ENCODE data around the gene INPP5F.

DNA sequence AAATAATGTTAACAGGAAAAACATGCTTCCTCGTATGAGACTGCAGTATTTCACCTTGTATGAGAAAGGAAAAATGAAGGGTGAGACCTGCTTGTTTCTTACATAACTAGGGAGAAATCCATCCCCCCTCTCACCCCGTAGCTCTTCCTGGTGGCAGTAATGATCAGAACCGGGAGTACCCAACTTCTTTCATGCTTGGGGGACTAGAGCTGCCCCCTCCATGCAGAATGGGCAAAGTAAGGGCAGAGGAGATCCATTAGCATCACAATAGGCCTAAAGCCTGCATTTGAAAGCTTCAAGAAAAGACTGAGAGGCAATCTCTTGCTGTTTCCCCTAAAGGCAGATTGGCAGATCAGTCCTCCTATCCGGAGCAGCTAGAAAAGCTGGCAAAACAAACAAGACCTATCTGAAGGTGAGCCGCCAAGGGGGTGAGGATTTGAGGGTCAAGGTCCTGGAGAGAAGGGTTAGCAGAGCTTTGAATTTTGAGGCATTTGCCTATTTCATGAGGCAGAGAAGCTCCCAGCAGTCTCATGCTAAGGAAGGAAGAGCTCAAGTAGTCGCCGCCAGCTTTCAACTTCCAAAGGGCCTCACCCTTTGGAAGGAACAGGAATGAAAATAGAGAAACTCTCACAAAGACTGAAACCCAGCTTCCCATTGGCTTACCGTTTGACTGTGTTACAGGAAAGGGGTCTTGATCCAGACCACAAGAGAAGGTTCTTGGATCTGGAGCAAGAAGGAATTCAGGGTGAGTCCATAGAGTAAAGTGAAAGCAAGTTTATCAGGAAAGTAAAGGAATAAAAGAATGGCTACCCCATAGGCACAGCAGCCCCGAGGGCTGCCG lies 38.4 kb upstream of the INPP5F start:
- TF ChIP-seq EZH2 (IDR thresholded peaks at IDR 0.05; ENCODE audit: borderline replicate concordance, low read length), result no peak
- TF ChIP-seq, protein P1, sequence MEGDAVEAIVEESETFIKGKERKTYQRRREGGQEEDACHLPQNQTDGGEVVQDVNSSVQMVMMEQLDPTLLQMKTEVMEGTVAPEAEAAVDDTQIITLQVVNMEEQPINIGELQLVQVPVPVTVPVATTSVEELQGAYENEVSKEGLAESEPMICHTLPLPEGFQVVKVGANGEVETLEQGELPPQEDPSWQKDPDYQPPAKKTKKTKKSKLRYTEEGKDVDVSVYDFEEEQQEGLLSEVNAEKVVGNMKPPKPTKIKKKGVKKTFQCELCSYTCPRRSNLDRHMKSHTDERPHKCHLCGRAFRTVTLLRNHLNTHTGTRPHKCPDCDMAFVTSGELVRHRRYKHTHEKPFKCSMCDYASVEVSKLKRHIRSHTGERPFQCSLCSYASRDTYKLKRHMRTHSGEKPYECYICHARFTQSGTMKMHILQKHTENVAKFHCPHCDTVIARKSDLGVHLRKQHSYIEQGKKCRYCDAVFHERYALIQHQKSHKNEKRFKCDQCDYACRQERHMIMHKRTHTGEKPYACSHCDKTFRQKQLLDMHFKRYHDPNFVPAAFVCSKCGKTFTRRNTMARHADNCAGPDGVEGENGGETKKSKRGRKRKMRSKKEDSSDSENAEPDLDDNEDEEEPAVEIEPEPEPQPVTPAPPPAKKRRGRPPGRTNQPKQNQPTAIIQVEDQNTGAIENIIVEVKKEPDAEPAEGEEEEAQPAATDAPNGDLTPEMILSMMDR (IDR thresholded peaks at IDR 0.05; ENCODE audit: low read length), result no peak
